HepG2 (cell line): ENCODE data around the gene ARHGAP15. TPM values are rescaled to one million over a fixed set of nuclear protein-coding genes. Genes with fewer than 3 reads are reported as not detected.

ENCODE experiments used
- ATAC-seq: fragments of 200-7000 bp; cut with Tn5 transposase; 3 replicates; pipeline ENCODE4 v1.9.1; 2020; ENCODE audit warnings: mild to moderate bottlenecking, moderate library complexity
- BruUV-seq: library from RNA; stranded (reverse); fragments of 400-500 nt; replicated peaks from 2 replicates; lab custom pipeline; 2021; lab: Mats Ljungman, UMichigan
- CTCF ChIA-PET: fragments of 300-600 bp; formaldehyde crosslinking; extraction: SDS; loops from one replicate; lab custom pipeline; 2021; ENCODE audit warnings: low total read pairs, inconsistent platforms, low intra/inter-chr PET ratio; lab: Yijun Ruan, JAX
- POLR2A ChIA-PET: fragments of 350-600 bp; sonication (Branson Sonifier 250); formaldehyde crosslinking; loops from one replicate; lab custom pipeline; 2020; ENCODE audit warnings: antibody characterized with exemption, inconsistent platforms; lab: Yijun Ruan, JAX
- DNase-seq: peaks from one replicate; pipeline ENCODE4 v3.0.0-alpha.2; 2015; ENCODE audit warnings: low spot score
- FAIRE-seq: peaks from 3 replicates; lab custom pipeline; 2011; peaks lifted over from hg19 to GRCh38; lab: Jason Lieb, UNC
- H2AFZ ChIP-seq: one replicate; pipeline ENCODE4 v1.6.1; 2011; ENCODE audit warnings: low read length, inconsistent platforms
- H3K27ac ChIP-seq: fragments of 300-600 bp; 3 replicates; pipeline ENCODE4 v1.8.0; 2011; ENCODE audit warnings: mixed run types, mild to moderate bottlenecking, mixed read lengths, low read length, inconsistent platforms; ENCODE audit not compliant: insufficient read depth; ENCODE audit errors: extremely low read length
- H3K27me3 ChIP-seq, 2 experiments: fragments of 200-600 bp in 1 of 2; 2 replicates in 1 of 2; 3 replicates in 1 of 2; pipeline versions ENCODE4 v1.6.0 to v1.8.0; 2011; ENCODE audit warnings: low read length in 2 of 2, mild to moderate bottlenecking in 2 of 2, moderate library complexity in 2 of 2, inconsistent platforms in 1 of 2; ENCODE audit not compliant: insufficient read depth in 2 of 2, control insufficient read depth in 1 of 2
- H3K36me3 ChIP-seq, 2 experiments: fragments of 200-600 bp in 1 of 2; replicated peaks in 1 of 2; 2 replicates in 1 of 2; 3 replicates in 1 of 2; pipeline versions ENCODE4 v1.5.1 to v1.8.0; 2011; ENCODE audit warnings: low read length in 2 of 2, inconsistent platforms in 1 of 2; ENCODE audit not compliant: insufficient read depth in 2 of 2, control insufficient read depth in 1 of 2
- H3K4me1 ChIP-seq: 2 replicates; pipeline ENCODE4 v1.5.1; 2012; ENCODE audit warnings: low read length, inconsistent platforms; ENCODE audit not compliant: insufficient read depth
- H3K4me2 ChIP-seq: 2 replicates; pipeline ENCODE4 v1.6.0; 2011; ENCODE audit warnings: low read depth, low read length, inconsistent platforms
- H3K4me3 ChIP-seq, 3 experiments: fragments of 200-600 bp in 1 of 3; sonication (generic), shearing (Covaris generic) in 1 of 3; replicated peaks in 1 of 3; 2 replicates each; pipeline ENCODE4 v1.5.1; 2011 to 2016; ENCODE audit warnings: low read length in 3 of 3, inconsistent platforms in 2 of 3, low read depth in 2 of 3, mild to moderate bottlenecking in 2 of 3, control low read depth in 1 of 3, mixed read lengths in 1 of 3; ENCODE audit not compliant: insufficient read depth in 1 of 3
- H3K79me2 ChIP-seq: one replicate; pipeline ENCODE4 v1.6.1; 2011; ENCODE audit warnings: low read length, inconsistent platforms; ENCODE audit not compliant: insufficient read depth
- H3K9ac ChIP-seq: 2 replicates; pipeline ENCODE4 v1.6.0; 2011; ENCODE audit warnings: mild to moderate bottlenecking, low read depth, low read length, inconsistent platforms; ENCODE audit not compliant: insufficient read depth
- H3K9me3 ChIP-seq: 2 replicates; pipeline ENCODE4 v1.5.1; 2012; ENCODE audit warnings: mild to moderate bottlenecking, low read length
- H4K20me1 ChIP-seq: 2 replicates; pipeline ENCODE4 v1.6.0; 2011; ENCODE audit warnings: inconsistent platforms, mild to moderate bottlenecking, low read length, moderate library complexity; ENCODE audit not compliant: insufficient read depth
- ARNTL ChIP-seq: sonication (generic); formaldehyde crosslinking; IDR thresholded peaks from 2 replicates; pipeline ENCODE4 v1.4.0; 2020; ENCODE audit warnings: mild to moderate bottlenecking, missing genetic modification reagents
- CTCF ChIP-seq: sonication (generic); formaldehyde crosslinking; IDR thresholded peaks from 2 replicates; pipeline ENCODE4 v1.5.0; 2020; ENCODE audit warnings: mild to moderate bottlenecking, missing genetic modification reagents, moderate library complexity
- FOSL2 ChIP-seq: sonication (generic); formaldehyde crosslinking; IDR thresholded peaks from 2 replicates; pipeline ENCODE4 v1.4.0; 2020; ENCODE audit warnings: missing genetic modification reagents
- SRY ChIP-seq: sonication (generic); formaldehyde crosslinking; IDR thresholded peaks from 2 replicates; pipeline ENCODE4 v1.8.0; 2022; ENCODE audit warnings: mild to moderate bottlenecking, missing genetic modification reagents
- ZBTB33 ChIP-seq: sonication (generic); formaldehyde crosslinking; IDR thresholded peaks from 2 replicates; pipeline ENCODE4 v1.4.0; 2020; ENCODE audit warnings: missing genetic modification reagents
- WGBS: methylation state at CpG from one replicate; pipeline ENCODE4 v1.1.6; 2017; ENCODE audit warnings: low lambda C conversion rate; 5-methylcytosine and 5-hydroxymethylcytosine counted together
- in situ Hi-C: cut with HindIII; loops from 2 replicates; pipeline ENCODE4 v1.10.0; 2017; ENCODE audit warnings: low pct_unique_long_range_greater_than_20kb; ENCODE audit not compliant: extremely low pct_ligation_motif_present
- intact Hi-C: fragments of 100-400 bp; cut with micrococcal nuclease; formaldehyde crosslinking; loops from one replicate; pipeline ENCODE4 v1.10.0; 2022; ENCODE audit not compliant: unreplicated experiment
- polyA plus RNA-seq, 8 experiments: library from polyadenylated mRNA; depleted of rRNA in 3 of 8; stranded (reverse) in 7 of 8; unstranded in 1 of 8; fragments of >200 nt; fragmentation: Illumina TruSeq in 4 of 8; extraction: Trizol in 4 of 8; gene quantifications; 2 replicates each; pipeline versions ENCODE4 v1.2.1 to v1.2.3, GENCODE V29; 2011 to 2016; ENCODE audit warnings: low read depth in 4 of 8, missing spikeins in 1 of 8, mixed read lengths in 1 of 8; ENCODE audit not compliant: insufficient read depth in 1 of 8
- total RNA-seq, 5 experiments: library from RNA; depleted of rRNA; stranded (reverse); fragments of >200 nt; fragmentation: Illumina TruSeq; extraction: Trizol; gene quantifications; 2 replicates each; pipeline ENCODE4 v1.2.3, GENCODE V29; 2016; ENCODE audit warnings: low read depth in 1 of 5

The ARHGAP15 gene
- total and polyA plus RNA-seq, 2 of the 13 experiments (the other 11 are each of a cell fraction or from before 2014, with no cell fraction given), result 0.04 TPM; not detected in 1

DNA sequence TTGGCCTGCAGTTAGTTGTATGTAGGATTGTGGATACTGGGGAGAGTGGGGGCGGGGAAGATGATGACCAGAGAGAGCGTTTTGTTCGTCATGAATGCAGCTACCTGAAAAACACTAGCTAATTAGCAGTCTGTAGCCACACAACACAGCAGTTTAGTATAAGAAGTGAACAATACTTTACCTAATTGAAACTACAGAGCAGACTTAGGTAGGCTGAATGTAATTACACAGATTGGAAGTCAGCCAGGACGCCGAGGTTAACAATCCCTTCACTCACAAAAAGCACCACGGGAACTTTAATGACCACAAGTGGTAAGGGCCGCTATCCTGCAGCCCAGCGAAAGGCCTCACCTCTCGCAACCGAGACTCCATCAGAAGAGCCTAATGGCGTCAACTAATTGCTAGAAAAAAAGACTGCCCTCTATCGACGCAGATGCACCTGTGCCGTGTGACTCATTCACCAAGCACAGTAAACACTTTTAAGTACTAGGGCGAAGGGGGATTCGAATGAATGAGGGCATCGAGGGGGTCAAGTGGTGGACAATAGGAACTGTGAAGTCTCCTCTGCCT lies 591.0 kb downstream of the ARHGAP15 start:
- BruUV-seq, result no TSS peak
- DNase-seq, result no peak
- no peak overlapping the region for H3K4me2 ChIP-seq

More for the DNA sequence above, 591.0 kb downstream of the ARHGAP15 start:
- Histone ChIP-seq H3K9ac (no peak overlapping the region), H3K27me3 (no peaks in the 10 kb centered on the region), H3K9me3 (no peaks in the 10 kb centered on the region), H3K36me3 (no peaks in the 10 kb centered on the region), H3K4me1 (no peaks in the 10 kb centered on the region), H3K27ac (no peak overlapping the region), H3K4me3 (no peak overlapping the region), H3K79me2 (no peaks in the 10 kb centered on the region), H2AFZ (no peak overlapping the region), H4K20me1 (no peaks in the 10 kb centered on the region)
- CTCF ChIA-PET, result no interaction called here
- WGBS, result 22% methylated on average over 17 of the region's 17 CpGs
- POLR2A ChIA-PET, result no interaction called here
- FAIRE-seq, result no peak
- TF ChIP-seq ZBTB33 (no peak), FOSL2 (CRISPR knock-in tag) (peak; percentile 60), ARNTL (no peak), CTCF (CRISPR knock-in tag) (peak; percentile 30), SRY (CRISPR knock-in tag) (no peak)
- intact Hi-C loops (no loop called here), in situ Hi-C loops (no loop called here)
- ATAC-seq, result peak; percentile 71
